ENCODE results near the gene FGD4.
A peak's percentile ranks its signal among the peaks of the same experiment; 100 is the strongest.

Gene FGD4

GRCh38 chr12:32407795-32408194 is 8.4 kb downstream of the FGD4 start:
- DNase-seq: no peak

DNA sequence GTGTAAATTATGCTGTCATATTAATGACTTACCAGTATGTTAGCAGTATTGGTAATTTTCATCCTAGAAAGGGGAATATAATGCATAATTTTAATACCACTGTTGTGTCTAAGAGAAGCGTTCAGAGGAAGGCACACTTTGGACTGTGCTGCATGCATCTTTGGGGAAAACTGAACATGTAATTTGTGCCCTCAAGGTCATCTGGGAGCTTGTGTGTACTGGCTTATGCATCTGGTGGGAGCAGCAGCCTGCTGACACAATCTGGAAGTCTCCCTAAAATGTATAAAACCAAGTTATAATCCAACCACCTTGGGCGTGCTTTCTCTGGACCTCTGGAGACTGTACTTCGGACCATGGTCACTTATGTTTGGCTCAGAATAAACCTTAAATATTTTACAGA is 14.1 kb downstream of the FGD4 start:
- peak; percentile 87 for DNase-seq

GRCh38 chr12:32418221-32418620 is 18.9 kb downstream of the FGD4 start:
- DNase-seq: no peak

- peak; percentile 88 for DNase-seq
These were observed 19.7 kb downstream of the FGD4 start for GRCh38 chr12:32418903-32419519.

DNA sequence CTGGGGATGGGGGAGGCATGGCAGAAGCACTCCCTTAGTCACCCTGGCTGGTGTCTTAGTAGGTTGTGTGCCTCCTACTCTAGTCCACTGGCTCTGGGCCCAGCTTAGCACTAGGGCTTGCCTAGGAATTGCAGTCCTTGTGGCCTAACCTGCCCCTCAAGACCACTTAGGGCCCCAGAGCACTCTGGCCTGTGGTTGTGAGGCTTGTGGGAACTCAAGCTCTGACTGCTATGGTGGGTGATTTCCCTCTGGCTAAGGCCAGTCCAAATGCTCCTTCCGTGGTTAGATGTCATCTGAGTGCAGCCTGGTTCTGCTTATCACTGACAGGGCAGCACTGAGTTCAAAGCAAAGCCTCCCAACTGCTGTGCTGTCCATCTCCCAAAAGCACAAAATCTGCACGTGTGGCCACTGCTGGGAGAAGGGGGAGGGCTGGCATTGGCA is 20.2 kb downstream of the FGD4 start:
- DNase-seq: no peak

DNA sequence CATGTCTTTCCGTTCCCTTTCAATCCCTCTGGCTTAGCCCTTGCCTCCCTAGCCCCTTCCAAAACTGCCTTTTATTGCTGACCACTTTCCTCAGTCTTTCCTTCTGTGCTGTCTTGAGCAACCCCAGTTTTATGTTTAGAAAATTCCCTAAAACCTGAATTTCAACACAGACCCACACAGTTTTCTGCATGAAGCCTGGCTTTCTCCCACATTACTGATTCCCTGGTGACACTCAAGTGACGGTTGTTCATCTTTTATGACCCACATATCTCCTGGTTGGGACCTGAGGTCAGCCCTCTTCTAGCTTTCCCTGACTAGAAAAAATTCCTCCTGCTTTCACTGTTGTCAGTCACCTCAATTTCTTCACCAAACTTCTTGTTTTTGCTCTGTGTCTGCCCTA is 21.0 kb downstream of the FGD4 start:
- no peak for DNase-seq

GRCh38 chr12:32423559-32423958 is 24.2 kb downstream of the FGD4 start:
- DNase-seq: no peak

DNA sequence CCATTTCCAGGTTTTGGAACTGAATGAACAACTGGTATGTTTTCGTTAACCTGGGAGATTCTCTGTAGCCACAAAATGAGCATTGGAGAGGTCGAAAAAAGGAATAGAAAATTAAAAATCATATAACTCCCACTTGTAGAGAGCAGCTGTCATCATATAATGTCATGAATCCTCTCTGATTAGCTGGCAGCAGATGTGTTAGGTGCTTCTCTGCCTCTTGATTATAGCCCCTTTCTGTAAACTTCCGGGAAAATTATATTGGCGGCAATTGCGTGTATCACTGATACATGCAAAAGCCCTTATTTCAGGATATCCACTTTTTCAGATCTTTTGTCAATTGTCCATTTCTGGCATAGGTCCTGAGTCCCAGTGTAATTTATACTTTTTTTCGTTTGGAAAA is 31.7 kb downstream of the FGD4 start:
- peak; percentile 61 for DNase-seq

- DNase-seq: no peak
These were observed 36.8 kb downstream of the FGD4 start for GRCh38 chr12:32435921-32436705.

DNA sequence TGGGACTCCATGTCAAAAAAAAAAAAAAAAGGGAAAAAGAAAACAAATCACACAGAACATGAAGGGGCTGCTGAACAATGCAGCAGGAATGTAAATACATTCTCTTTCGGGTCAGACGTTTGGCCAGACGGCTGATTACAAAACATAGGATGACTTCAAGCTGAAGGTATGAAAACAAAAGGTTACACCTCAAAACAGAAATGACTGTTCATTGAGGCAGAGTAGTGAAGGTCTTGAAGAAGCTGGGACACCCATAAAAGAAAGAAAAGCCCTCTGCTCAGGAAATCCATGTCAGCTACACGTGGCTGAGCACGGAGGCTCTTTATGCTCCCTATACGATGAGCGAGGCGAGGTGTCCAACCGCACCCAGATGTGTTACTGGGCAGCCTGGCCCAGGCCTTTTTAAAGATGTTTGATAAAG is 37.7 kb downstream of the FGD4 start:
- DNase-seq: no peak

GRCh38 chr12:32440120-32440865 is 40.9 kb downstream of the FGD4 start:
- DNase-seq: no peak

DNA sequence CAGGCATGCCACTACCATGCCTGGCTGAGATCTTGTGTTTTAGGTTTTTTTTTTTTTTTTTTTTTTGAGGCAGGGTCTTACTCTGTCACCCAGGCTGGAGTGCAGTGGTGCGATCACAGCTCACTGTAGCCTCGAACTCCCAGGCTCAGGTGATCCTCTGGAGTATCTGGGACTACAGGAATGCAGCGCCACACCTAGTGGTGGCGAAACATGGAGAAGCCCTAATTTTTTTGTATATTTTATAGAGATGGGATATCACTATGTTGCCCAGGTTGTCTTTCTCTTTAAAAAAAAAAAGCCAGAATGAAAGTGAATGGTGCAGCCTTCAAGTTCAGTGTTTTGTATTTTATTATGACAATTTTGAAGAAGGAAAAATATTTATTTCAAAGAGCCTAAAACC is 44.1 kb downstream of the FGD4 start:
- DNase-seq: no peak

- peak; percentile 100 for DNase-seq
These were observed 45.5 kb downstream of the FGD4 start for GRCh38 chr12:32444895-32445294.

GRCh38 chr12:32445356-32445755 is 46.0 kb downstream of the FGD4 start:
- DNase-seq: no peak

DNA sequence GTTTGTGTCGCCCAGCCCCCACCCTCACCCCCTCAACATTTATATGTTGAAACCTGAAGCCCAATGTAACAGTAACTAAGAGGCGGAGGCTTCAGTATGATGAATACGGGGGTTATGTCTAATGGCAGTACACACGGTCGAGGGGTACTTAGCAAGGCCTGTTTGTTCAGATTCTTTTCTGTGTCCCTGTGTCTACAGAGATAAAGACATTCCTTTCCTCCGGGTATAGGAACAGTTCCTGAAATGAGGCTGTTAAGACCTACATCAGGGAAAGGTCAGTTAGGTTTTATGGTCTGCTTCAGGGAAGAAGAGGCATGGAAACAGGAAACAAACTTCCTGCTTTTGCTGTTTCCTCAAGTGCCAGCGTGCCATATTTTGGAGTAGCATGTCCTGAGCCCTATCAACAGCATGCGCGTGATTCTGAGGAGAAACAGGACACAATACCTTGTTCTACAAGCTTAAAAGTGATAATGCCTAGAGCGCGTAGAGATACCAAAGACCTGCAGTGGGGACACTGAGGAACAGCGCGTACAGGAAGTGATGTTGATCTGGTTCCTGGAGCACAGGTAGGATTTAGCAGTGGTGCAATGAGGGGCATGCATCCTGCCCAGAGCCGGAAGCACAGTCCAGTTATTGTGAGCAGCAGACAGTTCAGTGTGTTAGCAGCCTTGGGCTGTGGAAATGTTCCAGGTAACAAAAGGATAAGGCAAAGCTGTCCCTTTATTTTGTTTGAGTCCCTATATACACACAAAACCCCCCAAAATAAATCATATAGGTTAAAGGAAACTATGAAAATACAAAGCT is 47.2 kb downstream of the FGD4 start:
- DNase-seq: no peak

DNA sequence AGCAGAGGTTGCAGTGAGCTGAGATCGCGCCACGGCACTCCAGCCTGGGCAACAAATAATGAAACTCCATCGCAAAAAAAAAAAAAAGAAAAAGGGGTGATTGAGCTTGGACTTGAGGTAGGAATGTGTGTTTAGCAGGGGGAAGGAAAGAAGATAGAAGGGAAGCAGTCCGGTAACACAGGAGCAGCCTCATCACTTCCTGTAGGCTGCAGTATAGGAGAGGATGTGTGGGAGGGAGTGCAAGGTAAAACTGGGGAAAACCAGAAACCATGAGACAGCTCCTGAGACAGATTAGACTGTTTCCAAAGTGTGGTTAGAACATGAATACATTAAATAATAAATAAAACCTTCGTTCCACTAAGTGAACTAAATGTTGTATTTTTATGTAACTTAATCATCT is 49.2 kb downstream of the FGD4 start:
- peak; percentile 70 for DNase-seq

DNA sequence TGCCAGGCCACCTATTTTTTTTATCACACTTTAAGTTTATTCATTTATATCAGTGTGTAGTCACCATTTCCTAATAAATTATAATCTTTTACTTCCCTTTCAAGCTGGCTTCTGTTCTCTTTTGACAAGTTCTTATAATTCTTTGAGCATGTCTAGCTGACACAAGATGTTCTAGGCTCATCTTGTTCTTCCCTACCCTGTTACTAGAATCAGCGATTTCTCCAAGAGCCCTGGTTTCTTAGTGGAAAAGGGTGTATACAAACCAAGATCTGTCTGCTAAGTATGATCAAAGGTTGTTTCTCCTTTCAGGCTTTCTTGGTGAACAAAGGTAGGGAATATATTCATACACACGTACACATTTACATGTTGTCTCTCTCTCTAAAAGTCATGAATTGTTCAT is 51.0 kb downstream of the FGD4 start:
- no peak for DNase-seq

- DNase-seq: peak; percentile 69
These were observed 51.4 kb downstream of the FGD4 start for GRCh38 chr12:32450768-32451167.

DNA sequence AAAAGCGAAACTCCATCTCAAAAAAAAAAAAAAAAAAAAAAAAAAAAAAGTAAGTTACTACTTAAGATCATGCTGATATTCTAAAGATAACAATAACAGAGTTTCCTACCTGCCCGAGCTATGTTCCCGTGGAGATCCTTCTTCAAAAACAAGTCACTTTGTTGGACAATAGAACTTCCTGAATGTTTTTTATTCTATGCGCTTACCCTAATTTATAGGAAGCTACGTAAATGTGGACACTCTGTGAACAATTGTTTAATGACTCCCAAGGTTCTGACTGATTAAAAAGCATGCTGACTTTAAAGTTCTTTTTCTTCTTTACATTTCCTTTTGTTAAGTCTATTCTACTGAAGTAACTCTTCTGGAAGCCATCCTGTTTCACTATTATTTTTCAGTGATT is 52.5 kb downstream of the FGD4 start:
- DNase-seq: no peak

GRCh38 chr12:32454075-32454474 is 54.7 kb downstream of the FGD4 start:
- no peak for DNase-seq

GRCh38 chr12:32454866-32455265 is 55.5 kb downstream of the FGD4 start:
- peak; percentile 73 for DNase-seq

- peak; percentile 97 for DNase-seq
These were observed 56.3 kb downstream of the FGD4 start for GRCh38 chr12:32455607-32456071.

Measured in NCI-H69 (cell line).